ENCODE data around the gene PRR13.

Gene PRR13

DNA sequence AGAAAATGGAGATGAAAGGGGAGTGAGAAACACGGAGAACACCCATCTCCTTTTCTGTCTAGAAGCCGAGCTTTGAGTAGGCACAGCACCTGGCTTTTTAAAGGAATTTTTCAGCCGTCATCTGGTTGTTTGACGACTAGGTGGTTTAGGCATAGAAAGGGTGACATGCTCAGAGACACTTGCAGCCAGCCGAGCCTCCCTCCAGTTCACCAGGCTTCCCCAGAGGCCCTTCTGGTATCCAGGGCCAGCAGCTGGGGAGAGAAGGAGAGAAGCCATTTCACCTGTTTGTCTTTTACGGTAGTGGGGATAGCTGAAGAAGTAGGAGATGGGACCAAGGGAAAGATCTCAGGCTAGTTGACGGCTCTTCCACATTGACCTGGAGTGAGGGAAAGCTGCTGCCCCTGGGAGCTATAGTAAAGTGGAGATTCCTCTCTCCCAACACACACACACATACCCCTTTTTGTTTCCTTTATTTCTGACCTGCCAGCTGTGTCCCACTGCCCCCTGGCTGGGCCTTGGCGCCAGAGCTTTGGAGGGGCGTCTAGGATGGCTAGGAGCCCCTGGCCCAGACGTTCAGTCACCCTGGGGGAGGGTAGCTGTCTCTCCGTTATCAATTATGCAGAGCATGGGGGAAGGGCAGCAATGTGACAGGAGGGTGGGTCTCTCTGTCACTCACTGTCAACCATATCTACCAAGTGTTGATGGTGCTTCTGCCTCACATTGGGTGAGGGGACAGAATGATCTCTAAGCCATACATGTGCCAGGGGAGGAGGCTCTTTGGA is 52.3 kb downstream of the PRR13 start:
- DNase-seq (ENCODE audit: low spot score) = no peak

All from left forelimb (tissue), 1 donor.